H1 (cell line): ENCODE data around the gene GBE1. TPM values are rescaled to one million over a fixed set of nuclear protein-coding genes. Genes with fewer than 3 reads are reported as not detected.

Source experiments
- CTCF ChIA-PET: fragments of 300-600 bp; sonication (Branson Sonifier 250); formaldehyde crosslinking; loops from one replicate; lab custom pipeline; 2021; ENCODE audit not compliant: partially characterized antibody; lab: Charles Lee
- POLR2A ChIA-PET: fragments of 300-600 bp; sonication (Branson Sonifier 250); formaldehyde crosslinking; loops from one replicate; lab custom pipeline; 2021; ENCODE audit warnings: inconsistent platforms; ENCODE audit not compliant: partially characterized antibody; lab: Charles Lee
- DNase-seq, 2 experiments: peaks; one replicate each; pipeline versions ENCODE4 v3.0.0 to v3.0.0-alpha.2; 2010 to 2022; ENCODE audit warnings: low spot score in 2 of 2, low read depth in 1 of 2, mixed read lengths in 1 of 2
- FAIRE-seq: peaks from 2 replicates; lab custom pipeline; 2011; peaks lifted over from hg19 to GRCh38; lab: Jason Lieb, UNC
- H2AFZ ChIP-seq: 2 replicates; pipeline ENCODE4 v1.8.1; 2012; ENCODE audit warnings: low read length, inconsistent platforms
- H2AK5ac ChIP-seq: 2 replicates; pipeline ENCODE4 v1.6.1; 2013; ENCODE audit warnings: low read depth, low read length
- H2BK120ac ChIP-seq: replicated peaks from 2 replicates; pipeline ENCODE3; 2013; ENCODE audit warnings: low read depth, low read length, inconsistent platforms
- H2BK12ac ChIP-seq: 2 replicates; pipeline ENCODE4 v1.6.1; 2013; ENCODE audit warnings: low read depth, low read length
- H2BK15ac ChIP-seq: 2 replicates; pipeline ENCODE4 v1.6.1; 2013; ENCODE audit warnings: low read length
- H2BK20ac ChIP-seq: 2 replicates; pipeline ENCODE4 v1.6.1; 2013; ENCODE audit warnings: low read length
- H2BK5ac ChIP-seq: 2 replicates; pipeline ENCODE4 v1.6.1; 2013; ENCODE audit warnings: low read depth, low read length
- H3K14ac ChIP-seq: 2 replicates; pipeline ENCODE4 v1.6.1; 2013; ENCODE audit warnings: inconsistent platforms; ENCODE audit not compliant: insufficient read length
- H3K18ac ChIP-seq: 2 replicates; pipeline ENCODE4 v1.6.1; 2013; ENCODE audit warnings: low read length; ENCODE audit errors: extremely low read depth
- H3K23ac ChIP-seq: 2 replicates; pipeline ENCODE4 v1.6.1; 2013; ENCODE audit warnings: inconsistent platforms; ENCODE audit not compliant: insufficient read length
- H3K23me2 ChIP-seq: 2 replicates; pipeline ENCODE4 v1.6.1; 2013; ENCODE audit warnings: low read depth, low read length
- H3K27ac ChIP-seq: 2 replicates; pipeline ENCODE4 v1.6.1; 2011; ENCODE audit warnings: low read depth, low read length, inconsistent platforms
- H3K27me3 ChIP-seq, 4 experiments: replicated peaks in 1 of 4; 1 replicate in 1 of 4; 2 replicates in 3 of 4; pipeline versions ENCODE4 v1.6.1 to v1.8.1; 2011 to 2013; ENCODE audit warnings: low read length in 3 of 4, mild to moderate bottlenecking in 3 of 4, inconsistent platforms in 2 of 4, mixed read lengths in 2 of 4, moderate library complexity in 1 of 4; ENCODE audit not compliant: control insufficient read depth in 3 of 4, insufficient read depth in 3 of 4; ENCODE audit errors: extremely low read depth in 1 of 4
- H3K36me3 ChIP-seq, 4 experiments: 2 replicates each; pipeline versions ENCODE4 v1.6.1 to v1.8.1; 2011 to 2013; ENCODE audit warnings: mild to moderate bottlenecking in 4 of 4, low read length in 3 of 4, moderate library complexity in 2 of 4, control low read depth in 1 of 4, inconsistent platforms in 1 of 4; ENCODE audit not compliant: insufficient read depth in 4 of 4, control insufficient read depth in 2 of 4
- H3K4ac ChIP-seq: replicated peaks from 2 replicates; pipeline ENCODE3; 2013; ENCODE audit warnings: low read length, low read depth, mixed read lengths, inconsistent platforms; ENCODE audit not compliant: insufficient read length
- H3K4me1 ChIP-seq, 4 experiments: replicated peaks in 1 of 4; 1 replicate in 1 of 4; 2 replicates in 3 of 4; pipeline versions ENCODE4 v1.6.1 to v1.8.1; 2011 to 2013; ENCODE audit warnings: low read length in 3 of 4, inconsistent platforms in 2 of 4, mixed read lengths in 1 of 4; ENCODE audit not compliant: insufficient read depth in 4 of 4, control insufficient read depth in 3 of 4
- H3K4me2 ChIP-seq, 2 experiments: 2 replicates each; pipeline versions ENCODE4 v1.6.1 to v1.8.1; 2011 to 2013; ENCODE audit warnings: low read depth in 2 of 2, low read length in 2 of 2, control low read depth in 1 of 2, inconsistent platforms in 1 of 2, mild to moderate bottlenecking in 1 of 2; ENCODE audit not compliant: insufficient read depth in 1 of 2
- H3K4me3 ChIP-seq, 4 experiments: fragments of 200-600, 300-600 bp in 1 of 4; sonication (generic), shearing (Covaris generic), sonication (Bioruptor Twin) in 1 of 4; 2 replicates each; pipeline versions ENCODE4 v1.5.1 to v1.8.1; 2011 to 2016; ENCODE audit warnings: low read length in 4 of 4, low read depth in 3 of 4, control low read depth in 2 of 4, inconsistent platforms in 2 of 4, mild to moderate bottlenecking in 2 of 4, mixed read lengths in 1 of 4, moderate library complexity in 1 of 4; ENCODE audit not compliant: insufficient read depth in 2 of 4; ENCODE audit errors: extremely low read depth in 1 of 4
- H3K56ac ChIP-seq: replicated peaks from 2 replicates; pipeline ENCODE3; 2013; ENCODE audit warnings: low read depth, mild to moderate bottlenecking, mixed read lengths, low read length, inconsistent platforms; ENCODE audit not compliant: insufficient read length
- H3K79me1 ChIP-seq: 2 replicates; pipeline ENCODE4 v1.6.1; 2013; ENCODE audit warnings: low read depth, low read length, control low read depth
- H3K79me2 ChIP-seq, 2 experiments: 2 replicates each; pipeline versions ENCODE4 v1.6.1 to v1.8.1; 2012 to 2013; ENCODE audit warnings: low read length in 2 of 2, mild to moderate bottlenecking in 2 of 2, inconsistent platforms in 1 of 2; ENCODE audit not compliant: insufficient read depth in 2 of 2, control insufficient read depth in 1 of 2
- H3K9ac ChIP-seq, 4 experiments: replicated peaks in 1 of 4; 1 replicate in 1 of 4; 2 replicates in 3 of 4; pipeline versions ENCODE4 v1.6.1 to v1.8.1; 2011 to 2013; ENCODE audit warnings: low read depth in 3 of 4, low read length in 3 of 4, control low read depth in 2 of 4, mild to moderate bottlenecking in 2 of 4, moderate library complexity in 2 of 4, inconsistent platforms in 1 of 4; ENCODE audit errors: extremely low read depth in 1 of 4
- H3K9me3 ChIP-seq, 2 experiments: 2 replicates each; pipeline versions ENCODE4 v1.6.1 to v1.8.1; 2012 to 2013; ENCODE audit warnings: mild to moderate bottlenecking in 2 of 2, moderate library complexity in 2 of 2, control low read depth in 1 of 2, inconsistent platforms in 1 of 2, low read depth in 1 of 2, low read length in 1 of 2, mixed read lengths in 1 of 2; ENCODE audit not compliant: insufficient read depth in 2 of 2
- H4K20me1 ChIP-seq, 2 experiments: replicated peaks in 1 of 2; 2 replicates each; pipeline versions ENCODE3 to v1.8.1; 2011 to 2013; ENCODE audit warnings: inconsistent platforms in 2 of 2, low read length in 2 of 2, mild to moderate bottlenecking in 1 of 2; ENCODE audit not compliant: insufficient read depth in 2 of 2, control insufficient read depth in 1 of 2
- H4K5ac ChIP-seq: 2 replicates; pipeline ENCODE4 v1.6.1; 2013; ENCODE audit warnings: low read length, low read depth, mixed read lengths, inconsistent platforms; ENCODE audit not compliant: insufficient read length
- H4K8ac ChIP-seq: 2 replicates; pipeline ENCODE4 v1.8.0; 2013; ENCODE audit warnings: mild to moderate bottlenecking, moderate library complexity, low read length, inconsistent platforms; ENCODE audit not compliant: insufficient read depth; ENCODE audit errors: extremely low read depth
- H4K91ac ChIP-seq: replicated peaks from 2 replicates; pipeline ENCODE3; 2013; ENCODE audit warnings: low read length, mixed read lengths, inconsistent platforms; ENCODE audit not compliant: insufficient read length
- JUND ChIP-seq: IDR thresholded peaks from 2 replicates; pipeline ENCODE4 v1.6.1; 2011; ENCODE audit warnings: mild to moderate bottlenecking, improper control_type of control experiment, low read length
- NANOG ChIP-seq: IDR thresholded peaks from 2 replicates; pipeline ENCODE4 v1.6.1; 2011; ENCODE audit warnings: low read length, low read depth, mild to moderate bottlenecking, inconsistent platforms; ENCODE audit not compliant: insufficient read depth, poor library complexity, severe bottlenecking
- RAD21 ChIP-seq, 2 experiments: IDR thresholded peaks in 1 of 2; conservative IDR thresholded peaks in 1 of 2; 2 replicates each; pipeline ENCODE4 v1.6.1; 2011; ENCODE audit warnings: low read depth in 2 of 2, low read length in 2 of 2, improper control_type of control experiment in 1 of 2, inconsistent platforms in 1 of 2, mild to moderate bottlenecking in 1 of 2, moderate library complexity in 1 of 2
- TEAD4 ChIP-seq: IDR thresholded peaks from 2 replicates; pipeline ENCODE4 v1.6.1; 2012; ENCODE audit warnings: low read depth, low read length, inconsistent platforms, mixed read lengths
- WGBS, 2 experiments: shearing (Covaris generic) in 1 of 2; methylation state at CpG; one replicate each; pipeline versions ENCODE4 v1.1.6 to v1.1.7; 2013 to 2015; ENCODE audit warnings: low lambda C conversion rate in 2 of 2, mixed read lengths in 2 of 2, inconsistent platforms in 1 of 2, low coverage in 1 of 2, missing lambda C conversion rate in 1 of 2; ENCODE audit not compliant: insufficient replicate concordance in 2 of 2, insufficient coverage in 1 of 2, insufficient read length in 1 of 2; ENCODE audit errors: extremely low coverage in 1 of 2, missing lambda C conversion rate in 1 of 2; 5-methylcytosine and 5-hydroxymethylcytosine counted together
- polyA plus RNA-seq, 7 experiments: library from polyadenylated mRNA; depleted of rRNA in 3 of 7; stranded (reverse) in 5 of 7; unstranded in 2 of 7; fragments of >200 nt in 5 of 7; fragments of 200-250 nt in 2 of 7; gene quantifications; 1 replicate in 5 of 7; 2 replicates in 1 of 7; 4 replicates in 1 of 7; pipeline versions ENCODE4 v1.2.1 to v1.2.3, GENCODE V29; 2011 to 2013; ENCODE audit warnings: missing spikeins in 2 of 7, mixed read lengths in 2 of 7
- total RNA-seq: library from RNA; stranded (reverse); fragmentation: NEBNext Ultra II Directional; extraction: Animal tissue kit (Norgen Biotek cat#: 25700); gene quantifications from 2 replicates; pipeline ENCODE4 v1.2.1, GENCODE V29; 2021

GBE1 gene
- total and polyA plus RNA-seq, 2 of the 8 experiments (the other 6 are each of a cell fraction or from before 2014, with no cell fraction given): 3.3 to 7.3 TPM

DNA sequence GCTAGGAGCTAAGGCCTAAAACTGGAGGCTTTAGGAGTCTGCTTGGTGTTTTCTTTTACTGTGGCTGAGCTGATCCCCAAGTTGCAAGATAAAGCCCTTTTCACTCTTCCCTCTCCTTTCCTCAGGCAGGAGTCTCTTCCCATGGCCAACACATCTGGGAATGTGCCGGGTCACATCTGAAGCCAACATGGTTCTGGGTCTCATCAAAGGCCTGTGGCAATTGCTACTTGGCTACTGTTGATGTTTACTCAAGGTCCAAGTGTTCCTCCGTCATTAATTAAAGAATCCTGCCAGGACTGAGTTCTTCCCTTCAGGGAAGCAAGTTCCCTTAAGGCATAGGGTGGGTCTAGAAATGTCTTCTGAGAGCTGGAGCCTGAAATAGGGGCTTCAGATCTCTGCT, 230.2 kb downstream of the GBE1 start:
- Histone ChIP-seq H3K4me1 (peaks cover 0 to 5% (median under 1%) of the 10 kb centered on the region in 4 experiments; a peak in 1 of 7 replicates), H2BK12ac (0 out of 2 replicates have a peak overlapping the region, but pooled peaks have one; percentile 9), H3K4me2 (no peak overlapping the region), H3K9ac (no peak overlapping the region), H4K20me1 (no peaks in the 10 kb centered on the region), H3K9me3 (no peaks in the 10 kb centered on the region), H2BK120ac (no peak overlapping the region), H3K14ac (no peak overlapping the region), H2AK5ac (no peak overlapping the region), H3K27ac (no peak overlapping the region), H3K23me2 (no peaks in the 10 kb centered on the region), H3K23ac (no peak overlapping the region), H3K79me2 (no peaks in the 10 kb centered on the region), H3K4ac (no peak overlapping the region), H4K5ac (no peak overlapping the region), H2BK20ac (no peak overlapping the region), H2BK15ac (no peak overlapping the region), H3K4me3 (no peak overlapping the region), H4K8ac (no peak overlapping the region), H3K79me1 (no peaks in the 10 kb centered on the region), H3K27me3 (no peaks in the 10 kb centered on the region), H3K36me3 (no peaks in the 10 kb centered on the region), H2AFZ (no peak overlapping the region), H3K18ac (no peak overlapping the region), H2BK5ac (no peak overlapping the region), H3K56ac (no peak overlapping the region), H4K91ac (no peak overlapping the region)
- WGBS, 2 experiments: 96% methylated on average over 2 of the region's 2 CpGs; no CpG with 5 or more reads in 1 of the 2 experiments
- DNase-seq (no peak), FAIRE-seq (no peak)
- TF ChIP-seq RAD21 (IDR thresholded peaks at IDR 0.05 in 1 of 2, conservative IDR thresholded peaks at IDR 0.05 in 1 of 2; ENCODE audit: low read depth in 2 of 2, low read length in 2 of 2) (no peak), NANOG (no peak), JUND (no peak), TEAD4 (no peak)
- POLR2A ChIA-PET: no interaction called here
- CTCF ChIA-PET: no interaction called here
